ENCODE data around the gene KCNJ10.
"Not testable (repeated sequence)": the region's sequence is repeated elsewhere in the genome, so short reads cannot be mapped to it uniquely, and the experiment has no call there.

GRCh38 chr1:160050182-160050581 is 19.8 kb downstream of the KCNJ10 start:
- TF ChIP-seq EZH2phosphoT487 (IDR thresholded peaks at IDR 0.05; ENCODE audit: borderline replicate concordance, low read length): not testable (repeated sequence)
- TF ChIP-seq, protein P1, sequence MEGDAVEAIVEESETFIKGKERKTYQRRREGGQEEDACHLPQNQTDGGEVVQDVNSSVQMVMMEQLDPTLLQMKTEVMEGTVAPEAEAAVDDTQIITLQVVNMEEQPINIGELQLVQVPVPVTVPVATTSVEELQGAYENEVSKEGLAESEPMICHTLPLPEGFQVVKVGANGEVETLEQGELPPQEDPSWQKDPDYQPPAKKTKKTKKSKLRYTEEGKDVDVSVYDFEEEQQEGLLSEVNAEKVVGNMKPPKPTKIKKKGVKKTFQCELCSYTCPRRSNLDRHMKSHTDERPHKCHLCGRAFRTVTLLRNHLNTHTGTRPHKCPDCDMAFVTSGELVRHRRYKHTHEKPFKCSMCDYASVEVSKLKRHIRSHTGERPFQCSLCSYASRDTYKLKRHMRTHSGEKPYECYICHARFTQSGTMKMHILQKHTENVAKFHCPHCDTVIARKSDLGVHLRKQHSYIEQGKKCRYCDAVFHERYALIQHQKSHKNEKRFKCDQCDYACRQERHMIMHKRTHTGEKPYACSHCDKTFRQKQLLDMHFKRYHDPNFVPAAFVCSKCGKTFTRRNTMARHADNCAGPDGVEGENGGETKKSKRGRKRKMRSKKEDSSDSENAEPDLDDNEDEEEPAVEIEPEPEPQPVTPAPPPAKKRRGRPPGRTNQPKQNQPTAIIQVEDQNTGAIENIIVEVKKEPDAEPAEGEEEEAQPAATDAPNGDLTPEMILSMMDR (IDR thresholded peaks at IDR 0.05; ENCODE audit: low read depth, low read length, poor library complexity, severe bottlenecking): not testable (repeated sequence)
